ENCODE data around the gene WDR91.
"Not testable (repeated sequence)": the region's sequence is repeated elsewhere in the genome, so short reads cannot be mapped to it uniquely, and the experiment has no call there.

WDR91 gene

GRCh38 chr7:135177028-135177696 lies 34.2 kb downstream of the WDR91 start:
- FAIRE-seq, result no peak

GRCh38 chr7:135175931-135176330 lies 35.4 kb downstream of the WDR91 start:
- FAIRE-seq, result no peak

GRCh38 chr7:135174941-135175340 lies 36.4 kb downstream of the WDR91 start:
- no peak for FAIRE-seq

GRCh38 chr7:135173916-135174315 lies 37.4 kb downstream of the WDR91 start:
- not testable (repeated sequence) for FAIRE-seq

GRCh38 chr7:135171581-135172291 lies 39.6 kb downstream of the WDR91 start:
- FAIRE-seq, result not testable (repeated sequence)

- FAIRE-seq, result not testable (repeated sequence)
Measured at GRCh38 chr7:135170998-135171481, 40.3 kb downstream of the WDR91 start.

- FAIRE-seq, result no peak
Measured at GRCh38 chr7:135170274-135170997, 40.9 kb downstream of the WDR91 start, which contains the start of gene CYREN. Gene CYREN, minus strand, starts transcription at chr7:135170707. Its CDS starts 1,785 bp downstream, at chr7:135168922.

- no peak for FAIRE-seq
Measured at GRCh38 chr7:135169964-135170273, 41.4 kb downstream of the WDR91 start.

- FAIRE-seq, result peak; percentile 23
Measured at GRCh38 chr7:135169141-135169963, 42.0 kb downstream of the WDR91 start.

GRCh38 chr7:135168489-135169140 lies 42.7 kb downstream of the WDR91 start:
- FAIRE-seq, result no peak

GRCh38 chr7:135168001-135168400 lies 43.3 kb downstream of the WDR91 start:
- no peak for FAIRE-seq

- FAIRE-seq, result no peak
Measured at GRCh38 chr7:135167365-135167917, 43.9 kb downstream of the WDR91 start.

GRCh38 chr7:135166338-135166990 lies 44.9 kb downstream of the WDR91 start:
- no peak for FAIRE-seq

- FAIRE-seq, result no peak
Measured at GRCh38 chr7:135165862-135166261, 45.5 kb downstream of the WDR91 start.

GRCh38 chr7:135164357-135165061 lies 46.8 kb downstream of the WDR91 start:
- FAIRE-seq, result no peak

- no peak for FAIRE-seq
Measured at GRCh38 chr7:135162382-135163001, 48.8 kb downstream of the WDR91 start.

GRCh38 chr7:135161669-135162068 lies 49.7 kb downstream of the WDR91 start:
- FAIRE-seq, result no peak

GRCh38 chr7:135160858-135161653 lies 50.3 kb downstream of the WDR91 start:
- FAIRE-seq, result no peak

Measured in A204.1 (cell line).